IPS DF 4.7 (cell line): ENCODE measurements around the gene UPF3A.
"Not testable (repeated sequence)": the region's sequence is repeated elsewhere in the genome, so short reads cannot be mapped to it uniquely, and the experiment has no call there.

Experiments
- DNase-seq: peaks from one replicate; pipeline ENCODE4 v3.0.0-alpha.2; 2013; ENCODE audit warnings: low spot score; ENCODE audit errors: extremely low read depth

The UPF3A gene

GRCh38 chr13:114281351-114282040 is at the start of gene UPF3A:
Gene UPF3A (plus strand): TSS chr13:114281601. CDS start chr13:114281640, 39 bp downstream.
- DNase-seq, result no peak

GRCh38 chr13:114231886-114232285 is 49.5 kb upstream of the UPF3A start:
- no peak for DNase-seq

GRCh38 chr13:114234266-114234644 is 47.1 kb upstream of the UPF3A start:
- DNase-seq, result no peak

GRCh38 chr13:114234645-114235421 is 46.6 kb upstream of the UPF3A start, which contains the start of gene CDC16:
Gene CDC16 (plus strand): TSS chr13:114234897. CDS start chr13:114235085, 188 bp downstream.
- DNase-seq, result no peak

- no peak for DNase-seq
Observed at GRCh38 chr13:114235697-114236096, 45.7 kb upstream of the UPF3A start.

GRCh38 chr13:114236227-114236626 is 45.2 kb upstream of the UPF3A start:
- DNase-seq, result no peak

GRCh38 chr13:114237415-114238112 is 43.8 kb upstream of the UPF3A start:
- DNase-seq, result no peak

GRCh38 chr13:114241918-114242317 is 39.5 kb upstream of the UPF3A start:
- DNase-seq, result no peak

GRCh38 chr13:114243971-114244370 is 37.4 kb upstream of the UPF3A start:
- DNase-seq, result no peak

- no peak for DNase-seq
Observed at GRCh38 chr13:114244637-114245036, 36.8 kb upstream of the UPF3A start.

GRCh38 chr13:114248011-114248410 is 33.4 kb upstream of the UPF3A start:
- DNase-seq, result no peak

- no peak for DNase-seq
Observed at GRCh38 chr13:114249077-114249476, 32.3 kb upstream of the UPF3A start.

GRCh38 chr13:114251639-114252440 is 29.6 kb upstream of the UPF3A start:
- DNase-seq, result not testable (repeated sequence)

- DNase-seq, result no peak
Observed at GRCh38 chr13:114256547-114256946, 24.9 kb upstream of the UPF3A start.

- no peak for DNase-seq
Observed at GRCh38 chr13:114257014-114257413, 24.4 kb upstream of the UPF3A start.

- DNase-seq, result no peak
Observed at GRCh38 chr13:114258589-114258988, 22.8 kb upstream of the UPF3A start.

- DNase-seq, result no peak
Observed at GRCh38 chr13:114259374-114259773, 22.0 kb upstream of the UPF3A start.

GRCh38 chr13:114259974-114260373 is 21.4 kb upstream of the UPF3A start:
- no peak for DNase-seq

- no peak for DNase-seq
Observed at GRCh38 chr13:114260814-114261213, 20.6 kb upstream of the UPF3A start.

GRCh38 chr13:114261328-114261965 is 20.0 kb upstream of the UPF3A start:
- DNase-seq, result no peak

- no peak for DNase-seq
Observed at GRCh38 chr13:114263578-114263977, 17.8 kb upstream of the UPF3A start.
